Mucosa of stomach (tissue), 1 donor: ENCODE data around the gene F8.
"Not testable (repeated sequence)": the region's sequence is repeated elsewhere in the genome, so short reads cannot be mapped to it uniquely, and the experiment has no call there.

ENCODE experiments used
- H3K27me3 ChIP-seq: one replicate; pipeline ENCODE4 v1.7.0; 2013; ENCODE audit warnings: mild to moderate bottlenecking, low read length; ENCODE audit not compliant: control insufficient read depth, insufficient read depth
- H3K36me3 ChIP-seq: one replicate; pipeline ENCODE4 v1.7.0; 2013; ENCODE audit warnings: low read length; ENCODE audit not compliant: control insufficient read depth, insufficient read depth
- H3K4me1 ChIP-seq: one replicate; pipeline ENCODE4 v1.7.0; 2013; ENCODE audit warnings: mild to moderate bottlenecking, low read length; ENCODE audit not compliant: control insufficient read depth, insufficient read depth
- H3K4me3 ChIP-seq: one replicate; pipeline ENCODE4 v1.7.0; 2013; ENCODE audit warnings: low read length
- H3K9ac ChIP-seq: one replicate; pipeline ENCODE4 v1.7.0; 2013; ENCODE audit warnings: mild to moderate bottlenecking, low read length, moderate library complexity
- H3K9me3 ChIP-seq: one replicate; pipeline ENCODE4 v1.7.0; 2013; ENCODE audit warnings: mild to moderate bottlenecking, low read length, moderate library complexity; ENCODE audit not compliant: control insufficient read depth
- donor health status: Pancreatic carcinoma.

Gene F8

DNA sequence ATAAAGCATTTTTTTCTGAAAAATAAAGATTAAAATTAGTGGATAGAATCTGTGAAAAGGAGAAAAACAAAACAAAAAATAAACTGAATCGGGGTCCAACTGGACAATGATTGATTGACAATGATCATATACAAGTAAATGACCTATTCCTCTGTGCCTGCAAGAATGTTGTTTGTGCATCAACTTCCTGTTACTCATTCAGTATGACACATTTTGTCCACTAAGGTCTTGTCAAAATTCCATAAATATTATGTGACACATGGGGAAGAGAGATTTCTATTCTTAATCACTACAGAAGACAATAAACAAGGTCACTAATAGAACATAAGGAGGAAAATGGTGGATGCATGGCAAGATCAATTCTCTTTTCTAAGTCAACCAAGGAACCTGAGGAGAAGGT is 54.9 kb downstream of the F8 start:
- Histone ChIP-seq H3K4me1 (no peaks in the 10 kb centered on the region), H3K9ac (no peak overlapping the region), H3K36me3 (no peaks in the 10 kb centered on the region), H3K4me3 (no peak overlapping the region), H3K27me3 (no peaks in the 10 kb centered on the region), H3K9me3 (no peaks in the 10 kb centered on the region)

DNA sequence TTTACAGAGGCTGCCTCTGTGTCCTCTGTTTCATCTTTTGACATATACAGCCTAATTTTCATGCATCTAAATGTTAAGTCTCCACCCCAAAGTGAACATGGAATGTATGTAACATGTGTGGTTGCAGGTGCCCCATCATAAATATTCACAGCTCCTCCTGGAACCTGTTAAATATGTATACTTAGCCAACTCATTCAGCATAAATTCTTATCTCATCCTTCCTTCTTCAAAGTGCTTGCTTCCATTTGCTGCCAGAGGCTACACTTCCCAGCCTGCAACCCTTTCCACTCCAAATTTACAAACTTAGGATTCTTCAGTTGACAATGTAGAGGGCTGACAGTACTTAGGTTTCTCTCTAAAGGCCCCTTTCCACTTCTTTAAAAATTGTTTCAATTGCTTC is 60.6 kb downstream of the F8 start:
- no peak overlapping the region for H3K9ac ChIP-seq
- H3K4me1 ChIP-seq, result no peaks in the 10 kb centered on the region
- H3K27me3 ChIP-seq, result no peaks in the 10 kb centered on the region
- no peaks in the 10 kb centered on the region for H3K9me3 ChIP-seq
- no peak overlapping the region for H3K4me3 ChIP-seq
- no peaks in the 10 kb centered on the region for H3K36me3 ChIP-seq

DNA sequence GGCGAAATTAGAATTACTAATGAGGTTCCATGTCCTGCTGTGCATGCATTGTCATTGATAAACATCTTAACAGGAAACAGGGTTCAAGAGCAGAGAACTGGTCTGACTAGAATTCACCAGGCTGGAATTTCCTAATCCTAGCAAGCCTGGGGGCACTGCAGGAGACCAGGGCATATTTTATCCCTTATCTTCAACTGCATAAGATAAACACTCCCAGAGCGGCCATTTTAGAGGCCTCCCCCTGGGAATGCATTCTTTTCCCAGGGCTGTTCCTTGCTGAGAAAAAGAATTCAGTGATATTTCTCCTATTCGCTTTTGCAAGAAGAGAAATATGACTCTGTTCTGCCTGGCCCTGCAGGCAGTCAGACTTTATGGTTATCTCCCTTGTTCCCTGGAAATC is 66.7 kb downstream of the F8 start:
- H3K27me3 ChIP-seq, H3K9me3 ChIP-seq, H3K9ac ChIP-seq, H3K36me3 ChIP-seq, H3K4me1 ChIP-seq, H3K4me3 ChIP-seq: not testable (repeated sequence)

DNA sequence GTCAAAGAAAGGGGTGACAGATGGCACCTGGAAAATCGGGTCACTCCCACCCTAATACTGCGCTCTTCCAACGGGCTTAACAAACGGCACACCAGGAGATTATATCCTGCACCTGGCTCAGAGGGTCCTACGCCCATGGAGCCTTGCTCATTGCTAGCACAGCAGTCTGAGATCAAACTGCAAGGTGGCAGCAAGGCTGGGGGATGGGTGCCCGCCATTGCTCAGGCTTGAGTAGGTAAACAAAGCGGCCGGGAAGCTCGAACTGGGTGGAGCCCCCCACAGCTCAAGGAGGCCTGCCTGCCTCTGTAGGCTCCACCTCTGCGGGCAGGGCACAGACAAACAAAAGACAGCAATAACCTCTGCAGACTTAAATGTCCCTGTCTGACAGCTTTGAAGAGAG is 83.3 kb downstream of the F8 start:
- H3K9me3 ChIP-seq, result not testable (repeated sequence)

GRCh38 chrX:154924771-154925170 is 97.8 kb downstream of the F8 start:
- not testable (repeated sequence) for H3K9me3 ChIP-seq, H3K27me3 ChIP-seq, H3K4me3 ChIP-seq, H3K4me1 ChIP-seq, H3K36me3 ChIP-seq, H3K9ac ChIP-seq

More for the DNA sequence above, 83.3 kb downstream of the F8 start:
- not testable (repeated sequence) for H3K9ac ChIP-seq, H3K27me3 ChIP-seq, H3K36me3 ChIP-seq, H3K4me1 ChIP-seq, H3K4me3 ChIP-seq

DNA sequence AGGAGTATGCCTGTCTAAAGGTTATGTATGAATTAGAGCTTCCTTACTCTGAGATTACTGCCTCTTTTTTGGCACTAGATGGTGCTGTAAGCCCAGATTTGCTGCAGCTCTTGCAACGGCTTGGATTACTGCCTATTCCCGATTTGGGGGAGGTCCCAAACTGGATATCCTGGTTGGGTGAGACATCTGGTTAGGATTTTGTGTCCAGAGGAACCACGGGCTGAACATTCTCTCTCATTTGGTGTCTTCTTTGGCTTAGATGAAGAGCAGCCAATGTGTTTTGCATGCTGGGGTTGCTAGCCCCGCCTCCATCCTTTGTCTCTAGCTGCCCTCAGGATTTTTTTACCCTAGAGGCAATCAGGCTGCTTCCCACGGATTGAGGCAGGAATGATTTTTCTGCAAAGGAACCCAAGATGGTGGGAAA is 104.5 kb downstream of the F8 start:
- Histone ChIP-seq H3K9me3 (no peaks in the 10 kb centered on the region), H3K36me3 (no peaks in the 10 kb centered on the region), H3K9ac (no peak overlapping the region), H3K4me3 (no peak overlapping the region), H3K4me1 (no peaks in the 10 kb centered on the region), H3K27me3 (no peaks in the 10 kb centered on the region)

DNA sequence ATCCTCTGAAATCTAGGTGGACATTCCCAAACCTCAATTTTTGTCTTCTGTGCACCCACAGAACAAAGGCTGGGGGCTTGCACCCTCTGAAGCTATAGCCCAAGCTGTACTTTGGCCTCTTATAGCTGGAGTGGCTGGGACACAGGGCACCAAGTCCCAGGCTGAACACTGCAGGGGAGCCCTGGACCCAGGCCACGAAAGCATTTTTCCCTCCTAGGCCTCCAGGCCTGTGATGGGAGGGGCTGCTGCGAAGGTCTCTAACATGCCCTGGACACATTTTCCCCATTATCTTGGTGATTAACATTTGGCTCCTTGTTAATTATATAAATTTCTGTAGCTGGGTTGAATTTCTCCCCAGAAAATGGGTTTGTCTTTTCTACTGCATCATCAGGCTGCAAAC is 108.5 kb downstream of the F8 start:
- Histone ChIP-seq H3K4me3 (no peak overlapping the region), H3K9me3 (no peaks in the 10 kb centered on the region), H3K27me3 (no peaks in the 10 kb centered on the region), H3K36me3 (no peaks in the 10 kb centered on the region), H3K4me1 (no peaks in the 10 kb centered on the region), H3K9ac (no peak overlapping the region)

DNA sequence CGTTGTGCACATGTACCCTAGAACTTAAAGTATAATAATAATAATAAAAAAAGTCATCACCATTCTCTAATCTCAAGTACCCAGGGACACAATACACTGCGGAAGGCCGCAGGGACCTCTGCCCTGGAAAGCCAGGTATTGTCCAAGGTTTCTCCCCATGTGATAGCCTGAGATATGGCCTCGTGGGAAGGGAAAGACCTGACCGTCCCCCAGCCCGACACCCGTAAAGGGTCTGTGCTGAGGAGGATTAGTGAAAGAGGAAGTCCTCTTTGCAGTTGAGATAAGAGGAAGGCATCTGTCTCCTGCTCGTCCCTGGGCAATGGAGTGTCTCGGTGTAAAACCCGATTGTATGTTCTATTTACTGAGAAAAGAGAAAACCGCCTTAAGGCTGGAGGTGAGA is 112.0 kb downstream of the F8 start:
- not testable (repeated sequence) for H3K27me3 ChIP-seq, H3K9ac ChIP-seq

DNA sequence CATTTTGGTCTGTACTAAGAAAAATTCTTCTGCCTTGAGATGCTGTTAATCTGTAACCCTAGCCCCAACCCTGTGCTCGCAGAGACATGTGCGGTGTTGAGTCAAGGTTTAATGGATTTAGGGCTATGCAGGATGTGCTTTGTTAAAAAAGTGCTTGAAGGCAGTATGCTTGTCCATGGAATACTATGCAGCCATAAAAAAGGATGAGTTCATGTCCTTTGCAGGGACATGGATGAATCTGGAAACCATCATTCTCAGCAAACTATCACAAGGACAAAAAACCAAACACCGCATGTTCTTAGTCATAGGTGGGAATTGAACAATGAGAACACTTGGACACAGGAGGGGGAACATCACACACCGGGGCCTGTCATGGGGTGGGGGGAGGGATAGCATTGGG is 112.5 kb downstream of the F8 start:
- not testable (repeated sequence) for H3K9me3 ChIP-seq, H3K27me3 ChIP-seq, H3K4me1 ChIP-seq, H3K36me3 ChIP-seq, H3K9ac ChIP-seq, H3K4me3 ChIP-seq

More for the DNA sequence above, 112.0 kb downstream of the F8 start:
- H3K4me1 ChIP-seq, H3K9me3 ChIP-seq, H3K4me3 ChIP-seq, H3K36me3 ChIP-seq: not testable (repeated sequence)

- no peaks in the 10 kb centered on the region for H3K9me3 ChIP-seq
- no peaks in the 10 kb centered on the region for H3K4me1 ChIP-seq
- H3K36me3 ChIP-seq, result no peaks in the 10 kb centered on the region
- no peak overlapping the region for H3K4me3 ChIP-seq
- H3K9ac ChIP-seq, result no peak overlapping the region
- no peaks in the 10 kb centered on the region for H3K27me3 ChIP-seq
Observed at GRCh38 chrX:154908821-154909220, 113.7 kb downstream of the F8 start.

DNA sequence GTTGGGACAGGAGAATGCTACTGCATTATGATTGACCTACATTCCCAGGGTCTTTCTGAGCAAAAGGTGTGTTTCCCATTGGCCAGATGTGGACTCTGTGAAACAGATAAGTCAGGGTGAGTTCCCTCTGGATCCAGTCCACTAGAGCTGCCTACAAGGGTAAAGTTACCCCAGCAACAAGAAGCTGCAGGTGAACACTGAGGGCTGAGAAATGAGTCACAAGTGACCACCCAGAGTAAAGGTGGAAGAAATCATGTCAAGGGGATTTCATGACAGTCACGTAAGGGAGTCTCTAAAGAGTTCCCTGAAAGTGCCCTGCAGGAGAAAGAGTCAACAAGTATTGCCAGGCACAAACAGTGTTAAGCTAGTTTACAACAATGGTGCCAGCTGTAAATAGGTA is 120.1 kb downstream of the F8 start:
- Histone ChIP-seq H3K4me3 (no peak overlapping the region), H3K4me1 (no peaks in the 10 kb centered on the region), H3K36me3 (no peaks in the 10 kb centered on the region), H3K27me3 (no peaks in the 10 kb centered on the region), H3K9me3 (no peaks in the 10 kb centered on the region), H3K9ac (no peak overlapping the region)

GRCh38 chrX:154900323-154900722 is 122.2 kb downstream of the F8 start:
- H3K36me3 ChIP-seq, result no peaks in the 10 kb centered on the region
- H3K9ac ChIP-seq, result no peak overlapping the region

GRCh38 chrX:154892296-154892695 is 130.2 kb downstream of the F8 start:
- Histone ChIP-seq H3K9me3 (no peaks in the 10 kb centered on the region), H3K4me3 (no peak overlapping the region), H3K4me1 (no peaks in the 10 kb centered on the region), H3K36me3 (no peaks in the 10 kb centered on the region), H3K27me3 (no peaks in the 10 kb centered on the region), H3K9ac (no peak overlapping the region)

More at GRCh38 chrX:154900323-154900722, 122.2 kb downstream of the F8 start:
- no peak overlapping the region for H3K4me3 ChIP-seq
- no peaks in the 10 kb centered on the region for H3K4me1 ChIP-seq
- no peaks in the 10 kb centered on the region for H3K27me3 ChIP-seq
- no peaks in the 10 kb centered on the region for H3K9me3 ChIP-seq
